ENCODE data around the gene NPEPL1.

The NPEPL1 gene

GRCh38 chr20:58682656-58683531 lies 9.7 kb upstream of the NPEPL1 start:
- DNase-seq (ENCODE audit: extremely low read depth in 1 of 2, low read depth in 1 of 2), result no peak

GRCh38 chr20:58684291-58684690 lies 8.3 kb upstream of the NPEPL1 start:
- no peak for DNase-seq (ENCODE audit: extremely low read depth in 1 of 2, low read depth in 1 of 2)

GRCh38 chr20:58685988-58686387 lies 6.6 kb upstream of the NPEPL1 start:
- DNase-seq (ENCODE audit: extremely low read depth in 1 of 2, low read depth in 1 of 2), result no peak

- no peak for DNase-seq (ENCODE audit: extremely low read depth in 1 of 2, low read depth in 1 of 2)
Observed at GRCh38 chr20:58688414-58688813, 4.2 kb upstream of the NPEPL1 start.

GRCh38 chr20:58688840-58689239 lies 3.8 kb upstream of the NPEPL1 start:
- no peak for DNase-seq (ENCODE audit: extremely low read depth in 1 of 2, low read depth in 1 of 2)

GRCh38 chr20:58690396-58691135 lies 2.0 kb upstream of the NPEPL1 start:
- no peak for DNase-seq (ENCODE audit: extremely low read depth in 1 of 2, low read depth in 1 of 2)

- no peak for DNase-seq (ENCODE audit: extremely low read depth in 1 of 2, low read depth in 1 of 2)
Observed at GRCh38 chr20:58691773-58692578, 624 bp upstream of the NPEPL1 start.

- DNase-seq (ENCODE audit: extremely low read depth in 1 of 2, low read depth in 1 of 2), result no peak
Observed at GRCh38 chr20:58693226-58694006, 816 bp downstream of the NPEPL1 start.

- DNase-seq (ENCODE audit: extremely low read depth in 1 of 2, low read depth in 1 of 2), result no peak
Observed at GRCh38 chr20:58694241-58695083, 1.9 kb downstream of the NPEPL1 start.

GRCh38 chr20:58695084-58695722 lies 2.6 kb downstream of the NPEPL1 start:
- no peak for DNase-seq (ENCODE audit: extremely low read depth in 1 of 2, low read depth in 1 of 2)

- no peak for DNase-seq (ENCODE audit: extremely low read depth in 1 of 2, low read depth in 1 of 2)
Observed at GRCh38 chr20:58695895-58696375, 3.3 kb downstream of the NPEPL1 start.

- DNase-seq (ENCODE audit: extremely low read depth in 1 of 2, low read depth in 1 of 2), result no peak
Observed at GRCh38 chr20:58696411-58696961, 3.9 kb downstream of the NPEPL1 start.

GRCh38 chr20:58697201-58697866 lies 4.7 kb downstream of the NPEPL1 start:
- DNase-seq (ENCODE audit: extremely low read depth in 1 of 2, low read depth in 1 of 2), result no peak

- no peak for DNase-seq (ENCODE audit: extremely low read depth in 1 of 2, low read depth in 1 of 2)
Observed at GRCh38 chr20:58697867-58698703, 5.5 kb downstream of the NPEPL1 start.

GRCh38 chr20:58698741-58699622 lies 6.4 kb downstream of the NPEPL1 start:
- DNase-seq (ENCODE audit: extremely low read depth in 1 of 2, low read depth in 1 of 2), result no peak

GRCh38 chr20:58699623-58700107 lies 7.1 kb downstream of the NPEPL1 start:
- DNase-seq (ENCODE audit: extremely low read depth in 1 of 2, low read depth in 1 of 2), result no peak
